Measurements from ENCODE around the gene FMN1.
A peak's percentile ranks its signal among the peaks of the same experiment; 100 is the strongest.

FMN1 gene

GRCh38 chr15:32919749-32920414 lies 274.6 kb downstream of the FMN1 start:
- H3K9ac ChIP-seq (ENCODE audit: insufficient read length): no peak overlapping the region
- peak; percentile 5 for DNase-seq (ENCODE audit: low read depth, low spot score)
- H3K36me3 ChIP-seq (ENCODE audit: insufficient read depth, low read length): no peaks in the 10 kb centered on the region
- no peak overlapping the region for H3K4me3 ChIP-seq
- H3K27ac ChIP-seq: no peak overlapping the region
- TF ChIP-seq POLR2AphosphoS5 (IDR thresholded peaks at IDR 0.05; ENCODE audit: borderline replicate concordance, low read depth, low read length) (no peak), FOXP2 (optimal IDR thresholded peaks at IDR 0.05; ENCODE audit: control extremely low read depth, extremely low read length, insufficient read depth) (no peak), EZH2 (IDR thresholded peaks at IDR 0.05) (no peak)
- H3K9me3 ChIP-seq (ENCODE audit: low read depth, low read length): no peaks in the 10 kb centered on the region

GRCh38 chr15:32918547-32918946 lies 276.0 kb downstream of the FMN1 start:
- Histone ChIP-seq H3K27ac (no peak overlapping the region), H3K9me3 (ENCODE audit: low read depth, low read length) (no peaks in the 10 kb centered on the region), H3K9ac (ENCODE audit: insufficient read length) (no peak overlapping the region), H3K36me3 (ENCODE audit: insufficient read depth, low read length) (no peaks in the 10 kb centered on the region), H3K4me3 (no peak overlapping the region)
- TF ChIP-seq POLR2AphosphoS5 (IDR thresholded peaks at IDR 0.05; ENCODE audit: borderline replicate concordance, low read depth, low read length) (no peak), EZH2 (IDR thresholded peaks at IDR 0.05) (no peak), FOXP2 (optimal IDR thresholded peaks at IDR 0.05; ENCODE audit: control extremely low read depth, extremely low read length, insufficient read depth) (no peak)
- DNase-seq (ENCODE audit: low read depth, low spot score): no peak

DNA sequence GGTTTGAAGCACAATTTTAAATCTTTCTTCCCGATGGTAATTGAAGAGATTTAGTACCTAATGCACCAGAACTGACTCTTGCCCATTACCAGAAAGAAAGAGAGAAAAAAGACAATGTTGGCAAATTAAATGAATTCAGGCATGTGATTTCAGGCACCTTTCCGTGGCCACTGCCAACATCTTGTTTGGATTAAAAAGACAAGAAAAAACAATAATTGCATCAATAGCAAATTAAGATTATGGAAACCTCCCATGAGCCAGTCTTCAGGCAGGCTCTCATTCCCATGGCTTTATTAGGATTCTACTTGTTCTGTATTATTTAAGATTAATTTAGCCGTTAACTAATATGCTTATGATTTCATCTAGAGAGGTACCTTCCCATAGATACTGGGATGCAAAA lies 283.7 kb downstream of the FMN1 start:
- no peak for DNase-seq (ENCODE audit: low read depth, low spot score)
- TF ChIP-seq EZH2 (IDR thresholded peaks at IDR 0.05) (no peak), FOXP2 (optimal IDR thresholded peaks at IDR 0.05; ENCODE audit: control extremely low read depth, extremely low read length, insufficient read depth) (no peak), POLR2AphosphoS5 (IDR thresholded peaks at IDR 0.05; ENCODE audit: borderline replicate concordance, low read depth, low read length) (no peak)
- H3K27ac ChIP-seq: no peak overlapping the region
- no peaks in the 10 kb centered on the region for H3K36me3 ChIP-seq (ENCODE audit: insufficient read depth, low read length)
- H3K4me3 ChIP-seq: no peak overlapping the region
- H3K9ac ChIP-seq (ENCODE audit: insufficient read length): no peak overlapping the region
- no peaks in the 10 kb centered on the region for H3K9me3 ChIP-seq (ENCODE audit: low read depth, low read length)

- no peak for TF ChIP-seq EZH2 (IDR thresholded peaks at IDR 0.05)
- no peak overlapping the region for H3K4me3 ChIP-seq
- H3K9me3 ChIP-seq (ENCODE audit: low read depth, low read length): no peaks in the 10 kb centered on the region
- no peaks in the 10 kb centered on the region for H3K36me3 ChIP-seq (ENCODE audit: insufficient read depth, low read length)
- H3K9ac ChIP-seq (ENCODE audit: insufficient read length): no peak overlapping the region
- H3K27ac ChIP-seq: no peak overlapping the region
- no peak for DNase-seq (ENCODE audit: low read depth, low spot score)
Observed at GRCh38 chr15:32909431-32909830, 285.1 kb downstream of the FMN1 start.

GRCh38 chr15:32908872-32909271 lies 285.6 kb downstream of the FMN1 start:
- Histone ChIP-seq H3K27ac (no peak overlapping the region), H3K9ac (ENCODE audit: insufficient read length) (no peak overlapping the region), H3K4me3 (no peak overlapping the region)

DNA sequence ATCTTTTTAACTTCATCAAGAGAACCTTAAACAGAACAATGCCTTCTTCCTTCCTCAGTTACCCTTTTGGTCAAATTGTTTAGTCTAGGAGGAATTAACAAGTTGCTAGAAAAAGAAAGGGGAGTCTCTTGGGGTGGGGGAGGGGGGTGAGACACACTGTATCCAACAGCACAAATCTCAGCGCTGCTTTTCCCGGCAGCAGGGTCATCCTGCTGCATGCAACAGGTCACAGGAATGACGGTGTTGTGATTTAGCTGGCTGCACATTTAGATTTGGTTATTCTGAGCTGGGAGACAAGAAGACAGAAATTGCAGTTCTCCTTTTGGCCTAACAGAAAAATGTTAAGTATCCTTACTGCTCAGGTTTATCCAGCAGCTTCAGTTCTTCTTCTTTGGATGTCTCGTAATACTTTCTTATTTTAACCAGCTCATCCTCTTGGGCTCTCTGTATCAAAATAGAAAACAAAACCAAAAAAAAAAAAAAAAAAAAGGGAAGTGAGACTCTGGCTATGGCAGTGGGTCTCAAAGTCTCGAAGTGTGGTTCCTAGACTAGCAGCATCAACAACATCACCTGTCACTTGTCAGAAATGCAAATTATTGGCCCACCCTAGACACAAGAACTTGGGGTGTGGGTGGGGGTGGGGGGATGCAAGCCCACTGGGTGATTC lies 286.2 kb downstream of the FMN1 start:
- Histone ChIP-seq H3K4me3 (no peak overlapping the region), H3K9ac (ENCODE audit: insufficient read length) (no peak overlapping the region), H3K9me3 (ENCODE audit: low read depth, low read length) (no peaks in the 10 kb centered on the region), H3K36me3 (ENCODE audit: insufficient read depth, low read length) (no peaks in the 10 kb centered on the region), H3K27ac (no peak overlapping the region)
- no peak for DNase-seq (ENCODE audit: low read depth, low spot score)
- TF ChIP-seq FOXP2 (optimal IDR thresholded peaks at IDR 0.05; ENCODE audit: control extremely low read depth, extremely low read length, insufficient read depth) (no peak), POLR2AphosphoS5 (IDR thresholded peaks at IDR 0.05; ENCODE audit: borderline replicate concordance, low read depth, low read length) (no peak), EZH2 (IDR thresholded peaks at IDR 0.05) (no peak)

More at GRCh38 chr15:32908872-32909271, 285.6 kb downstream of the FMN1 start:
- Histone ChIP-seq H3K9me3 (ENCODE audit: low read depth, low read length) (no peaks in the 10 kb centered on the region), H3K36me3 (ENCODE audit: insufficient read depth, low read length) (no peaks in the 10 kb centered on the region)
- TF ChIP-seq FOXP2 (optimal IDR thresholded peaks at IDR 0.05; ENCODE audit: control extremely low read depth, extremely low read length, insufficient read depth): no peak
- TF ChIP-seq EZH2 (IDR thresholded peaks at IDR 0.05): no peak
- no peak for TF ChIP-seq POLR2AphosphoS5 (IDR thresholded peaks at IDR 0.05; ENCODE audit: borderline replicate concordance, low read depth, low read length)
- no peak for DNase-seq (ENCODE audit: low read depth, low spot score)

- TF ChIP-seq EZH2 (IDR thresholded peaks at IDR 0.05): no peak
- Histone ChIP-seq H3K27ac (no peak overlapping the region), H3K36me3 (ENCODE audit: insufficient read depth, low read length) (no peaks in the 10 kb centered on the region), H3K4me3 (no peak overlapping the region), H3K9me3 (ENCODE audit: low read depth, low read length) (no peaks in the 10 kb centered on the region), H3K9ac (ENCODE audit: insufficient read length) (no peak overlapping the region)
- DNase-seq (ENCODE audit: low read depth, low spot score): no peak
Observed at GRCh38 chr15:32905481-32905880, 289.0 kb downstream of the FMN1 start.

DNA sequence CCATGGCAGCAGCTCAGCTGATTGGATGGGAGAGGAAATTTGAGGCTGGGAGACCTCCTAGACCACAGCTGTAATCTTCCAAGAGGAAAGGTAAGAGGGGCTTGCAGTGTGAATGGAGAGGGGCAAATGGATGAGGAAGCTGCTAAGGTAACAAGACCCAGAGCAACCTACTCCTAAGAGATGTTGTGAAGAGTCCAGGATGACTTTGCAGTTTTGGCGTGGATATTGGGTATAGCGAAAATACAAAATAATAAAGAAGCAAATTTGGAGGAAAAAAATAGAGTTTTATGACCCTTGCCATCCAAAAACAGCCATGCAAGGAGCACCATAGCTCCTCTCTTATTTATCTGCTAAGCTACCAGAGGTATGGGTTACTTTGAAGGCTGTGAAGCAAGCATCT lies 290.1 kb downstream of the FMN1 start:
- Histone ChIP-seq H3K9me3 (ENCODE audit: low read depth, low read length) (no peaks in the 10 kb centered on the region), H3K27ac (no peak overlapping the region), H3K9ac (ENCODE audit: insufficient read length) (no peak overlapping the region), H3K4me3 (no peak overlapping the region), H3K36me3 (ENCODE audit: insufficient read depth, low read length) (no peaks in the 10 kb centered on the region)
- TF ChIP-seq FOXP2 (optimal IDR thresholded peaks at IDR 0.05; ENCODE audit: control extremely low read depth, extremely low read length, insufficient read depth) (no peak), POLR2AphosphoS5 (IDR thresholded peaks at IDR 0.05; ENCODE audit: borderline replicate concordance, low read depth, low read length) (no peak), EZH2 (IDR thresholded peaks at IDR 0.05) (no peak)
- DNase-seq (ENCODE audit: low read depth, low spot score): no peak

Measured in SK-N-MC (cell line).